ENCODE measurements around the gene RDM1. TPM values are rescaled to one million over a fixed set of nuclear protein-coding genes. Genes with fewer than 3 reads are reported as not detected.

Gene RDM1
- total RNA-seq, 4 donors from 2014 or later = not detected

DNA sequence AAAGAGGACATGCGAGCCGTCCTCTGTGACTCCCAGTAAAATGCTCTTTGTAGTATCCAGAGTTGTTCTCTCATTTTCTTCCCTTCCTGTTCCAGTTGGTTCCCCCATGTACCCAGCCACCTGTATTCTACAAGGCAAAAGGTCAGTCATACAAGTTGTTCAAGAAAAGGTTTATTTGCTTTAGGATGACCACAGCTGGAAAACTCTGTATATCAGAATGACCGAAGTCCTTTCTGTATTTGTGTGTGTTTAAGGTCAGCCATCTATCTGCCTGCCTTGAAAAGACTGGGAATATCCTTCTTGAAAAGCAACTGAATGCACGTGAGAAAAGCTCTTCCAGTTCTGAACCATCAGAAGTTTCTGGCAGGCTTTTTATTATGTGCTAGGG lies 42.4 kb upstream of the RDM1 start:
- DNase-seq (ENCODE audit: low spot score in 2 of 2) = no peak
- H3K27me3 ChIP-seq = no peaks in the 10 kb centered on the region
- WGBS = 84% methylated on average over 4 of the region's 4 CpGs
- H3K27ac ChIP-seq = no peak overlapping the region
- peaks cover 3% of the 10 kb centered on the region for H3K4me1 ChIP-seq
- TF ChIP-seq POLR2A (IDR thresholded peaks at IDR 0.05) (no peak), POLR2AphosphoS5 (IDR thresholded peaks at IDR 0.05) (no peak), EP300 (IDR thresholded peaks at IDR 0.05) (no peak)
- TF ChIP-seq, protein P1, sequence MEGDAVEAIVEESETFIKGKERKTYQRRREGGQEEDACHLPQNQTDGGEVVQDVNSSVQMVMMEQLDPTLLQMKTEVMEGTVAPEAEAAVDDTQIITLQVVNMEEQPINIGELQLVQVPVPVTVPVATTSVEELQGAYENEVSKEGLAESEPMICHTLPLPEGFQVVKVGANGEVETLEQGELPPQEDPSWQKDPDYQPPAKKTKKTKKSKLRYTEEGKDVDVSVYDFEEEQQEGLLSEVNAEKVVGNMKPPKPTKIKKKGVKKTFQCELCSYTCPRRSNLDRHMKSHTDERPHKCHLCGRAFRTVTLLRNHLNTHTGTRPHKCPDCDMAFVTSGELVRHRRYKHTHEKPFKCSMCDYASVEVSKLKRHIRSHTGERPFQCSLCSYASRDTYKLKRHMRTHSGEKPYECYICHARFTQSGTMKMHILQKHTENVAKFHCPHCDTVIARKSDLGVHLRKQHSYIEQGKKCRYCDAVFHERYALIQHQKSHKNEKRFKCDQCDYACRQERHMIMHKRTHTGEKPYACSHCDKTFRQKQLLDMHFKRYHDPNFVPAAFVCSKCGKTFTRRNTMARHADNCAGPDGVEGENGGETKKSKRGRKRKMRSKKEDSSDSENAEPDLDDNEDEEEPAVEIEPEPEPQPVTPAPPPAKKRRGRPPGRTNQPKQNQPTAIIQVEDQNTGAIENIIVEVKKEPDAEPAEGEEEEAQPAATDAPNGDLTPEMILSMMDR (IDR thresholded peaks at IDR 0.05) = no peak
- no peaks in the 10 kb centered on the region for H3K36me3 ChIP-seq
- H3K4me3 ChIP-seq = no peak overlapping the region
- no peaks in the 10 kb centered on the region for H3K9me3 ChIP-seq

DNA sequence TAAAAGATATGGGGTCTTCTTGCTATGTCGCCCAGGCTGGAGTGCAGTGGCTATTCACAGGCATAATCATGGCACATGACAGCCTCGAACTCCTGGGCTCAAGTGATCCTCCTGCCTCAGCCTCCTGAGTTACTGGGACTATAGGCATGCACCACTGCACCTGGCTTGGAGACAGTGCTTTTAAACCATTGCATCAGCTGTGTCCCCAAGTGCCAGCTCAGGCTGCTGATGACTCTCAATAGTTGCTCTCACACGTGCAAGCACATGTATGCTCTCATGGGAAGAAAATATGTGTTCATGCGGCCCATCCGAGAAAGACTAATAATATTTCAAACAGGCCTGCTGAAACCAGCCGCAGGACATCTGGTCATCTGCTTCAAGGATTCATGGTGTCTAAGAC lies 42.0 kb upstream of the RDM1 start:
- TF ChIP-seq, protein P1 (IDR thresholded peaks at IDR 0.05) = no peak
- no peak for TF ChIP-seq POLR2A (IDR thresholded peaks at IDR 0.05)
- TF ChIP-seq EP300 (IDR thresholded peaks at IDR 0.05) = no peak
- TF ChIP-seq POLR2AphosphoS5 (IDR thresholded peaks at IDR 0.05) = no peak
- no peak for DNase-seq (ENCODE audit: low spot score in 2 of 2)
- H3K27ac ChIP-seq = no peak overlapping the region
- H3K4me3 ChIP-seq = no peak overlapping the region
- no peaks in the 10 kb centered on the region for H3K27me3 ChIP-seq
- H3K9me3 ChIP-seq = no peaks in the 10 kb centered on the region
- H3K36me3 ChIP-seq = no peaks in the 10 kb centered on the region
- WGBS = 88% methylated on average over 6 of the region's 6 CpGs
- peaks cover 3% of the 10 kb centered on the region for H3K4me1 ChIP-seq

DNA sequence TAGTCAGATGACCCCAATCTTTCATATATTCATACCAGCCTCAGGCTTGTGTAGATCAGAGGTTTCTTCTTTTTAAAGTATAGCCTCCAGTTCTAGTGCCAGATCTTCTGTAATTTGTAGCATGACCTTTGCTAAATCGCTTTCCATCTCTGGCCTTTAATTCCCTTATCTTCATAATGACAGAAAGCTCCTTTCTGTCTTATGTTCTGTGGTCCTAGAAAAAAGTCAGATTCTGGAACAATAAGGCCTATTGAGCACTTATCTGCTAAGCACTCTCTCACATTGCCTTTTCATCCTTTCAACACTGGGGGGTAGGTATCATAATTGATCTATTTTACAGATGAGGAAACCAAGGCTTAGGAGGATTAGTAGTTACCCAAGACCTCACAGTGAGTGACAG lies 41.5 kb upstream of the RDM1 start:
- peaks cover 3% of the 10 kb centered on the region for H3K4me1 ChIP-seq
- H3K9me3 ChIP-seq = no peaks in the 10 kb centered on the region
- DNase-seq (ENCODE audit: low spot score in 2 of 2) = no peak
- H3K27ac ChIP-seq = no peak overlapping the region
- WGBS = 75% methylated on average over 1 of the region's 1 CpG
- TF ChIP-seq POLR2AphosphoS5 (IDR thresholded peaks at IDR 0.05) (no peak), POLR2A (IDR thresholded peaks at IDR 0.05) (no peak), EP300 (IDR thresholded peaks at IDR 0.05) (no peak)
- TF ChIP-seq, protein P1 (IDR thresholded peaks at IDR 0.05) = no peak
- no peaks in the 10 kb centered on the region for H3K27me3 ChIP-seq
- no peak overlapping the region for H3K4me3 ChIP-seq
- no peaks in the 10 kb centered on the region for H3K36me3 ChIP-seq

DNA sequence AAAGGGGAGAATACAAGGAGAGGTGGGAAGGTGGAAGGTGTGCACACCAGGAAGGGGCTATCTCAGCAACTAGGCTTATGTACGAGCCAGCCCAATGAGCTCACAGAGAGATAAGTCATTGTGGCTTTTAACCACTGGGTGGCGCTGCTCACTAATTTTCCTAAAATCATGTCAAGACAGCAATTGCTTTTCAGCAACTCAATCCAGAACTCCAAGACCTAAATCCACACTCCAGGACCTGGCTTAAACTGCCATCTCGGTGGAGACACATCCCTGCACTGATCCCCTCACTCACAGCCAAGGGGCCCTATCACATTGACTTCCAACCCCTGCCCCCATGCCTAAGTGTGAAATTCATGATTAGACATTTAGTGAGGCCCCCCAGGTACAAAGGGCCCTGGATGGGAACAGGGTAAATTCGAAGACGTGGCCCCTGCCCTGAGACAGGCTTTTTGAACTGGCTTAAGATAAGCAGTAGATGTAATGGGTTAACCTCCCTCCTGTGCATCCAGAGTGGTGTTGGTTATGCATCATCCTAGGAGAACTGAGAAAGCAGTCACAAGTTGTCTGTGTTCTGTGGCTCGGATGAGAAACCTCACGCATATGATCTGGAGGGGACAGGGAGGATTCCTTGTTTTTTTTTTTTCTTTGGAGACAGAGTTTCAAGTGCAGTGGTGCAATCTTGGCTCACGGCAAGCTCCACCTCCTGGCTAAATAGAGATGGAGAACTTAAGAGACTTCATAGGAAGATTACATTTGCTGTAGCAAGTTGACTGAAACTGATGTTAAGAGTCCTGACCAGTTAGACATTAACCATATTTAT lies 39.2 kb upstream of the RDM1 start:
- Histone ChIP-seq H3K36me3 (no peaks in the 10 kb centered on the region), H3K4me3 (no peak overlapping the region), H3K9me3 (no peaks in the 10 kb centered on the region), H3K27me3 (no peaks in the 10 kb centered on the region), H3K4me1 (peaks cover 3% of the 10 kb centered on the region), H3K27ac (no peak overlapping the region)
- DNase-seq (ENCODE audit: low spot score in 2 of 2) = peak; percentile 85 to 88
- TF ChIP-seq EP300 (IDR thresholded peaks at IDR 0.05) = no peak
- TF ChIP-seq, protein P1 (IDR thresholded peaks at IDR 0.05) = peak; percentile 64 to 86
- 36% methylated on average over 8 of the region's 8 CpGs for WGBS

DNA sequence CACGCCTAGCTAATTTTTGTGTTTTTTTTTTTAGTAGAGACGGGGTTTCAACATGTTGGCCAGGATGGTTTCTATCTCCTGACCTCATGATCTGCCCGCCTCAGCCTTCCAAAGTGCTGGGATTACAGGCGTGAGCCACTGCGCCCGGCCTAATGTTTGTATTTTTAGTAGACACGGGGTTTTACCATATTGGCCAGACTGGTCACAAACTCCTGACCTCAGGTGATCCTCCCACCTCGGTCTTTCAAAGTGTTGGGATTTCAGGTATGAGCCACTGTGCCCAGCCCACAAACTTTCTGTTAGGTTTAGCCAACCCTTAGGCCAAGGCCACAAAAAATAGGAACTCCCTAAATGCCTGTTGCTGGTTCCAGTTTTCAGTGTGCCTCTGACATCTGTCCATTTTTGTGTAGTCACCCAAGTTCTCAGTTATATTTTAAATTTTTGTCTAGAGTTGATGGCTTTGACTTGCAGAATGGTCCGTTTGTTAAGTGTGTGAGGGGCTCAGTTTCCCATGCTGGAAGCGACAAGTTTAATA lies 38.0 kb upstream of the RDM1 start:
- H3K36me3 ChIP-seq = no peaks in the 10 kb centered on the region
- H3K4me1 ChIP-seq = peaks cover 3% of the 10 kb centered on the region
- no peak overlapping the region for H3K27ac ChIP-seq
- 82% methylated on average over 10 of the region's 10 CpGs for WGBS
- peaks cover 4% of the 10 kb centered on the region for H3K27me3 ChIP-seq
- H3K9me3 ChIP-seq = no peaks in the 10 kb centered on the region
- TF ChIP-seq POLR2AphosphoS5 (IDR thresholded peaks at IDR 0.05) = no peak
- no peak for TF ChIP-seq POLR2A (IDR thresholded peaks at IDR 0.05)
- TF ChIP-seq, protein P1 (IDR thresholded peaks at IDR 0.05) = no peak
- TF ChIP-seq EP300 (IDR thresholded peaks at IDR 0.05) = no peak
- no peak for DNase-seq (ENCODE audit: low spot score in 2 of 2)
- no peak overlapping the region for H3K4me3 ChIP-seq

Data from suprapubic skin (tissue), 4 donors.